Stimulated activated CD4-positive, alpha-beta T cell treated with anti-CD3 and anti-CD28 coated beads, Interleukin-1b, Interleukin-23, amount 100 ng/mL, for 48 hours (primary cell): ENCODE data around the gene FAM241A.
A peak's percentile ranks its signal among the peaks of the same experiment; 100 is the strongest.
"Not testable (repeated sequence)": the region's sequence is repeated elsewhere in the genome, so short reads cannot be mapped to it uniquely, and the experiment has no call there.

Source experiments
- DNase-seq: peaks from one replicate; pipeline ENCODE4 v3.0.0-alpha.2; 2020

FAM241A gene

GRCh38 chr4:112140536-112140935 lies 4.7 kb upstream of the FAM241A start:
- DNase-seq, result no peak

GRCh38 chr4:112141366-112142138 lies 3.7 kb upstream of the FAM241A start:
- DNase-seq, result no peak

- no peak for DNase-seq
These were observed 3.1 kb upstream of the FAM241A start for GRCh38 chr4:112142182-112142581.

- no peak for DNase-seq
These were observed 1.5 kb upstream of the FAM241A start for GRCh38 chr4:112143781-112144180.

- no peak for DNase-seq
These were observed 518 bp upstream of the FAM241A start for GRCh38 chr4:112144546-112145325.

- peak; percentile 82 for DNase-seq
These were observed 692 bp downstream of the FAM241A start for GRCh38 chr4:112145790-112146501.

- no peak for DNase-seq
These were observed 1.2 kb downstream of the FAM241A start for GRCh38 chr4:112146502-112146813.

- no peak for DNase-seq
These were observed 2.4 kb downstream of the FAM241A start for GRCh38 chr4:112147697-112148096.

GRCh38 chr4:112150920-112151319 lies 5.7 kb downstream of the FAM241A start:
- no peak for DNase-seq

- no peak for DNase-seq
These were observed 7.3 kb downstream of the FAM241A start for GRCh38 chr4:112152521-112152920.

GRCh38 chr4:112153211-112153791 lies 8.0 kb downstream of the FAM241A start:
- DNase-seq, result no peak

GRCh38 chr4:112156112-112156511 lies 10.9 kb downstream of the FAM241A start:
- no peak for DNase-seq

GRCh38 chr4:112156553-112156952 lies 11.3 kb downstream of the FAM241A start:
- no peak for DNase-seq

GRCh38 chr4:112163706-112164105 lies 18.5 kb downstream of the FAM241A start:
- DNase-seq, result not testable (repeated sequence)

- DNase-seq, result peak; percentile 10
These were observed 22.5 kb downstream of the FAM241A start for GRCh38 chr4:112167794-112168193.

- DNase-seq, result no peak
These were observed 23.7 kb downstream of the FAM241A start for GRCh38 chr4:112168719-112169500.

- peak; percentile 5 for DNase-seq
These were observed 25.3 kb downstream of the FAM241A start for GRCh38 chr4:112170451-112170993.

GRCh38 chr4:112171051-112171763 lies 26.0 kb downstream of the FAM241A start:
- not testable (repeated sequence) for DNase-seq

GRCh38 chr4:112172180-112172579 lies 26.9 kb downstream of the FAM241A start:
- DNase-seq, result no peak

GRCh38 chr4:112173593-112174558 lies 28.6 kb downstream of the FAM241A start:
- DNase-seq, result no peak
